H1 (cell line): ENCODE results near the gene GTF2A1L. TPM values are rescaled to one million over a fixed set of nuclear protein-coding genes. Genes with fewer than 3 reads are reported as not detected.

Experiments used
- CBX8 ChIP-seq: fragments of 300-800, 300-1000 bp; sonication (generic); IDR thresholded peaks from 2 replicates; pipeline ENCODE4 v1.7.1; 2016; ENCODE audit warnings: low read depth, low read length, borderline replicate concordance
- FOSL1 ChIP-seq: IDR thresholded peaks from 2 replicates; pipeline ENCODE4 v1.6.1; 2011; ENCODE audit warnings: mild to moderate bottlenecking, low read depth, low read length, moderate library complexity; ENCODE audit not compliant: insufficient read depth
- POLR2A ChIP-seq, 2 experiments: IDR thresholded peaks; 1 replicate in 1 of 2; 2 replicates in 1 of 2; pipeline ENCODE4 v1.6.1; 2011; ENCODE audit warnings: low read depth in 2 of 2, low read length in 2 of 2, mild to moderate bottlenecking in 2 of 2; ENCODE audit errors: control extremely low read depth in 1 of 2
- RNF2 ChIP-seq: fragments of 200-900, 300-1000 bp; sonication (generic); IDR thresholded peaks from 2 replicates; pipeline ENCODE4 v1.7.1; 2016; ENCODE audit warnings: borderline replicate concordance, low read depth, mild to moderate bottlenecking, antibody characterized with exemption, low read length; ENCODE audit not compliant: poor library complexity, severe bottlenecking; ENCODE audit errors: missing control alignments
- SIRT6 ChIP-seq: IDR thresholded peaks from one replicate; pipeline ENCODE4 v1.7.1; 2012; ENCODE audit warnings: low read length, inconsistent platforms
- SP4 ChIP-seq: IDR thresholded peaks from 2 replicates; pipeline ENCODE4 v1.6.1; 2012; ENCODE audit warnings: low read length, inconsistent platforms
- polyA plus RNA-seq, 7 experiments: library from polyadenylated mRNA; depleted of rRNA in 3 of 7; stranded (reverse) in 5 of 7; unstranded in 2 of 7; fragments of >200 nt in 5 of 7; fragments of 200-250 nt in 2 of 7; gene quantifications; 1 replicate in 5 of 7; 2 replicates in 1 of 7; 4 replicates in 1 of 7; pipeline versions ENCODE4 v1.2.1 to v1.2.3, GENCODE V29; 2011 to 2013; ENCODE audit warnings: missing spikeins in 2 of 7, mixed read lengths in 2 of 7
- total RNA-seq: library from RNA; stranded (reverse); fragmentation: NEBNext Ultra II Directional; extraction: Animal tissue kit (Norgen Biotek cat#: 25700); gene quantifications from 2 replicates; pipeline ENCODE4 v1.2.1, GENCODE V29; 2021
- TF ChIP-seq, protein P1 (sequence below): fragments of 300-600 bp; sonication (generic); IDR thresholded peaks from 2 replicates; pipeline ENCODE4 v1.7.1; 2012; ENCODE audit warnings: low read length, moderate library complexity, mild to moderate bottlenecking, inconsistent platforms; ENCODE audit not compliant: insufficient replicate concordance
- TF ChIP-seq, protein P2 (sequence below): IDR thresholded peaks from 2 replicates; pipeline ENCODE4 v1.6.1; 2011; ENCODE audit warnings: low read length, improper control_type of control experiment
- TF ChIP-seq, protein P3 (sequence below): IDR thresholded peaks from 2 replicates; pipeline ENCODE4 v1.6.1; 2012; ENCODE audit warnings: low read length, inconsistent platforms

Gene GTF2A1L
- total and polyA plus RNA-seq, 2 of the 8 experiments (the other 6 are each of a cell fraction or from before 2014, with no cell fraction given) = 0.18 TPM; not detected in 1

DNA sequence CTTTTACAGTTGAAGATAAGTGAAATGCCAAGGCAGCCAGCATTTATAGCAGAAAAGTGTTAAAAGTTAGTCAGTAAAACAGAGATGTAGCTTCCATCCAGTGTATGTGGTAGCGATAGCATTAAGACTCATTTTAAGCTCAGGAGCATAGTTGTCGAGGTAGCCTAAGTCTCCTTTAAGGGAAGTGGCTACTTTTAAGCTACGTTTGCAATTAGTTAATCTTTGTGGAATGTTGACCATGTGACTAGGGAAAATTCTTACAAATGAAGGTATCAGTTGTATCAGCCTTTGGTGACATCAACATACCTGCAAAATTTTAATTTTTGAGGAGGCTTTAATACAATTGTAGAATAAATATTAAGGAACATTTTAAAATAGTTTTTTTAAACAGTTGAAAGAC, 76.0 kb downstream of the GTF2A1L start (continued):
- TF ChIP-seq, protein P1, sequence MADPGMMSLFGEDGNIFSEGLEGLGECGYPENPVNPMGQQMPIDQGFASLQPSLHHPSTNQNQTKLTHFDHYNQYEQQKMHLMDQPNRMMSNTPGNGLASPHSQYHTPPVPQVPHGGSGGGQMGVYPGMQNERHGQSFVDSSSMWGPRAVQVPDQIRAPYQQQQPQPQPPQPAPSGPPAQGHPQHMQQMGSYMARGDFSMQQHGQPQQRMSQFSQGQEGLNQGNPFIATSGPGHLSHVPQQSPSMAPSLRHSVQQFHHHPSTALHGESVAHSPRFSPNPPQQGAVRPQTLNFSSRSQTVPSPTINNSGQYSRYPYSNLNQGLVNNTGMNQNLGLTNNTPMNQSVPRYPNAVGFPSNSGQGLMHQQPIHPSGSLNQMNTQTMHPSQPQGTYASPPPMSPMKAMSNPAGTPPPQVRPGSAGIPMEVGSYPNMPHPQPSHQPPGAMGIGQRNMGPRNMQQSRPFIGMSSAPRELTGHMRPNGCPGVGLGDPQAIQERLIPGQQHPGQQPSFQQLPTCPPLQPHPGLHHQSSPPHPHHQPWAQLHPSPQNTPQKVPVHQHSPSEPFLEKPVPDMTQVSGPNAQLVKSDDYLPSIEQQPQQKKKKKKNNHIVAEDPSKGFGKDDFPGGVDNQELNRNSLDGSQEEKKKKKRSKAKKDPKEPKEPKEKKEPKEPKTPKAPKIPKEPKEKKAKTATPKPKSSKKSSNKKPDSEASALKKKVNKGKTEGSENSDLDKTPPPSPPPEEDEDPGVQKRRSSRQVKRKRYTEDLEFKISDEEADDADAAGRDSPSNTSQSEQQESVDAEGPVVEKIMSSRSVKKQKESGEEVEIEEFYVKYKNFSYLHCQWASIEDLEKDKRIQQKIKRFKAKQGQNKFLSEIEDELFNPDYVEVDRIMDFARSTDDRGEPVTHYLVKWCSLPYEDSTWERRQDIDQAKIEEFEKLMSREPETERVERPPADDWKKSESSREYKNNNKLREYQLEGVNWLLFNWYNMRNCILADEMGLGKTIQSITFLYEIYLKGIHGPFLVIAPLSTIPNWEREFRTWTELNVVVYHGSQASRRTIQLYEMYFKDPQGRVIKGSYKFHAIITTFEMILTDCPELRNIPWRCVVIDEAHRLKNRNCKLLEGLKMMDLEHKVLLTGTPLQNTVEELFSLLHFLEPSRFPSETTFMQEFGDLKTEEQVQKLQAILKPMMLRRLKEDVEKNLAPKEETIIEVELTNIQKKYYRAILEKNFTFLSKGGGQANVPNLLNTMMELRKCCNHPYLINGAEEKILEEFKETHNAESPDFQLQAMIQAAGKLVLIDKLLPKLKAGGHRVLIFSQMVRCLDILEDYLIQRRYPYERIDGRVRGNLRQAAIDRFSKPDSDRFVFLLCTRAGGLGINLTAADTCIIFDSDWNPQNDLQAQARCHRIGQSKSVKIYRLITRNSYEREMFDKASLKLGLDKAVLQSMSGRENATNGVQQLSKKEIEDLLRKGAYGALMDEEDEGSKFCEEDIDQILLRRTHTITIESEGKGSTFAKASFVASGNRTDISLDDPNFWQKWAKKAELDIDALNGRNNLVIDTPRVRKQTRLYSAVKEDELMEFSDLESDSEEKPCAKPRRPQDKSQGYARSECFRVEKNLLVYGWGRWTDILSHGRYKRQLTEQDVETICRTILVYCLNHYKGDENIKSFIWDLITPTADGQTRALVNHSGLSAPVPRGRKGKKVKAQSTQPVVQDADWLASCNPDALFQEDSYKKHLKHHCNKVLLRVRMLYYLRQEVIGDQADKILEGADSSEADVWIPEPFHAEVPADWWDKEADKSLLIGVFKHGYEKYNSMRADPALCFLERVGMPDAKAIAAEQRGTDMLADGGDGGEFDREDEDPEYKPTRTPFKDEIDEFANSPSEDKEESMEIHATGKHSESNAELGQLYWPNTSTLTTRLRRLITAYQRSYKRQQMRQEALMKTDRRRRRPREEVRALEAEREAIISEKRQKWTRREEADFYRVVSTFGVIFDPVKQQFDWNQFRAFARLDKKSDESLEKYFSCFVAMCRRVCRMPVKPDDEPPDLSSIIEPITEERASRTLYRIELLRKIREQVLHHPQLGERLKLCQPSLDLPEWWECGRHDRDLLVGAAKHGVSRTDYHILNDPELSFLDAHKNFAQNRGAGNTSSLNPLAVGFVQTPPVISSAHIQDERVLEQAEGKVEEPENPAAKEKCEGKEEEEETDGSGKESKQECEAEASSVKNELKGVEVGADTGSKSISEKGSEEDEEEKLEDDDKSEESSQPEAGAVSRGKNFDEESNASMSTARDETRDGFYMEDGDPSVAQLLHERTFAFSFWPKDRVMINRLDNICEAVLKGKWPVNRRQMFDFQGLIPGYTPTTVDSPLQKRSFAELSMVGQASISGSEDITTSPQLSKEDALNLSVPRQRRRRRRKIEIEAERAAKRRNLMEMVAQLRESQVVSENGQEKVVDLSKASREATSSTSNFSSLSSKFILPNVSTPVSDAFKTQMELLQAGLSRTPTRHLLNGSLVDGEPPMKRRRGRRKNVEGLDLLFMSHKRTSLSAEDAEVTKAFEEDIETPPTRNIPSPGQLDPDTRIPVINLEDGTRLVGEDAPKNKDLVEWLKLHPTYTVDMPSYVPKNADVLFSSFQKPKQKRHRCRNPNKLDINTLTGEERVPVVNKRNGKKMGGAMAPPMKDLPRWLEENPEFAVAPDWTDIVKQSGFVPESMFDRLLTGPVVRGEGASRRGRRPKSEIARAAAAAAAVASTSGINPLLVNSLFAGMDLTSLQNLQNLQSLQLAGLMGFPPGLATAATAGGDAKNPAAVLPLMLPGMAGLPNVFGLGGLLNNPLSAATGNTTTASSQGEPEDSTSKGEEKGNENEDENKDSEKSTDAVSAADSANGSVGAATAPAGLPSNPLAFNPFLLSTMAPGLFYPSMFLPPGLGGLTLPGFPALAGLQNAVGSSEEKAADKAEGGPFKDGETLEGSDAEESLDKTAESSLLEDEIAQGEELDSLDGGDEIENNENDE = no peak
- TF ChIP-seq POLR2A (IDR thresholded peaks at IDR 0.05; ENCODE audit: control extremely low read depth in 1 of 2, low read depth in 2 of 2, low read length in 2 of 2) = no peak
- TF ChIP-seq CBX8 = no peak
- TF ChIP-seq FOSL1 = no peak
- TF ChIP-seq, protein P2, sequence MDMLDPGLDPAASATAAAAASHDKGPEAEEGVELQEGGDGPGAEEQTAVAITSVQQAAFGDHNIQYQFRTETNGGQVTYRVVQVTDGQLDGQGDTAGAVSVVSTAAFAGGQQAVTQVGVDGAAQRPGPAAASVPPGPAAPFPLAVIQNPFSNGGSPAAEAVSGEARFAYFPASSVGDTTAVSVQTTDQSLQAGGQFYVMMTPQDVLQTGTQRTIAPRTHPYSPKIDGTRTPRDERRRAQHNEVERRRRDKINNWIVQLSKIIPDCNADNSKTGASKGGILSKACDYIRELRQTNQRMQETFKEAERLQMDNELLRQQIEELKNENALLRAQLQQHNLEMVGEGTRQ = no peak
- TF ChIP-seq, protein P3, sequence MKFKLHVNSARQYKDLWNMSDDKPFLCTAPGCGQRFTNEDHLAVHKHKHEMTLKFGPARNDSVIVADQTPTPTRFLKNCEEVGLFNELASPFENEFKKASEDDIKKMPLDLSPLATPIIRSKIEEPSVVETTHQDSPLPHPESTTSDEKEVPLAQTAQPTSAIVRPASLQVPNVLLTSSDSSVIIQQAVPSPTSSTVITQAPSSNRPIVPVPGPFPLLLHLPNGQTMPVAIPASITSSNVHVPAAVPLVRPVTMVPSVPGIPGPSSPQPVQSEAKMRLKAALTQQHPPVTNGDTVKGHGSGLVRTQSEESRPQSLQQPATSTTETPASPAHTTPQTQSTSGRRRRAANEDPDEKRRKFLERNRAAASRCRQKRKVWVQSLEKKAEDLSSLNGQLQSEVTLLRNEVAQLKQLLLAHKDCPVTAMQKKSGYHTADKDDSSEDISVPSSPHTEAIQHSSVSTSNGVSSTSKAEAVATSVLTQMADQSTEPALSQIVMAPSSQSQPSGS = no peak
- TF ChIP-seq RNF2 = no peak
- no peak for TF ChIP-seq SIRT6
- TF ChIP-seq SP4 = no peak
